ENCODE data around the gene ZFPL1. TPM values are rescaled to one million over a fixed set of nuclear protein-coding genes. Genes with fewer than 3 reads are reported as not detected.

The ZFPL1 gene
- total and polyA plus RNA-seq, 9 of the 15 experiments (the other 6 are each of a cell fraction or from before 2014, with no cell fraction given) = 3.7 to 37.5 (median 22.7) TPM

DNA sequence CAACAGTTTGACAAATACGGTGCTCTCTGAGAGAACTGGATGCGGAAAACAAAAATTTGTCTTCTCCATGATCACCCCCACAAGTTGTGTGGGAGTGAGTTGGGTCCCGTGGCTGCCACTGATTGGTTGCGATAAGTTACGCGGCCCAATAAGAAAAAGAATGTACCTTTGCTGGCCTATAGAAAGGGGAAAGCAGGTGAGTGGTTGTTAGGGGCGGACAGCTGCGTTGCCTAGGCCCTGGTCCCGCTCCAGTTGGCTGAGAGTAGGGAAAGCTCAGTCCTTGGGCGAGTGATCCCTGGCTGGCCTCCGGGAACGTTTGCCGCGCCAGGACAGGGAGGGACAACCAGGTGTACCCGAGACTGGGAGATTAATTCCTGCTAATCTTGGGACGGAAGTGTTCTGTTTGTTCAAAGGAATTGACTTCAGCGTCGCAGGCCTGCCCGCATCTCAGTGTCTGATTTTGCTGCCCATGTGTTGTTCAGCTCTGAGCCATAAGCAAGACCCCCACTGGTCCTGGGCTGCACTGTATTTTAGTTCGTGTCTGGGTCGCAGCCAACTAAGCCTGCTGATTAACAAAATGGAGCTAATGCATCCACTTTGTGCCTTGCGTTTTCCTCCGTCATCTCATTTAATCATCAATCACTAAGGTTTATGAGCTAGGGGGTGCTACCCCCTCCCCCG, 51.1 kb downstream of the ZFPL1 start (continued):
- no peak for TF ChIP-seq SMARCB1 (IDR thresholded peaks at IDR 0.05; ENCODE audit: insufficient read length, low read depth)
- TF ChIP-seq KLF13 (tag; IDR thresholded peaks at IDR 0.05; ENCODE audit: borderline replicate concordance, low read depth) = no peak
- no peak for TF ChIP-seq OTX1 (CRISPR knock-in tag; IDR thresholded peaks at IDR 0.05)
- peak; percentile 94 for TF ChIP-seq MXI1 (IDR thresholded peaks at IDR 0.05; ENCODE audit: low read depth, low read length)
- TF ChIP-seq, protein P1, sequence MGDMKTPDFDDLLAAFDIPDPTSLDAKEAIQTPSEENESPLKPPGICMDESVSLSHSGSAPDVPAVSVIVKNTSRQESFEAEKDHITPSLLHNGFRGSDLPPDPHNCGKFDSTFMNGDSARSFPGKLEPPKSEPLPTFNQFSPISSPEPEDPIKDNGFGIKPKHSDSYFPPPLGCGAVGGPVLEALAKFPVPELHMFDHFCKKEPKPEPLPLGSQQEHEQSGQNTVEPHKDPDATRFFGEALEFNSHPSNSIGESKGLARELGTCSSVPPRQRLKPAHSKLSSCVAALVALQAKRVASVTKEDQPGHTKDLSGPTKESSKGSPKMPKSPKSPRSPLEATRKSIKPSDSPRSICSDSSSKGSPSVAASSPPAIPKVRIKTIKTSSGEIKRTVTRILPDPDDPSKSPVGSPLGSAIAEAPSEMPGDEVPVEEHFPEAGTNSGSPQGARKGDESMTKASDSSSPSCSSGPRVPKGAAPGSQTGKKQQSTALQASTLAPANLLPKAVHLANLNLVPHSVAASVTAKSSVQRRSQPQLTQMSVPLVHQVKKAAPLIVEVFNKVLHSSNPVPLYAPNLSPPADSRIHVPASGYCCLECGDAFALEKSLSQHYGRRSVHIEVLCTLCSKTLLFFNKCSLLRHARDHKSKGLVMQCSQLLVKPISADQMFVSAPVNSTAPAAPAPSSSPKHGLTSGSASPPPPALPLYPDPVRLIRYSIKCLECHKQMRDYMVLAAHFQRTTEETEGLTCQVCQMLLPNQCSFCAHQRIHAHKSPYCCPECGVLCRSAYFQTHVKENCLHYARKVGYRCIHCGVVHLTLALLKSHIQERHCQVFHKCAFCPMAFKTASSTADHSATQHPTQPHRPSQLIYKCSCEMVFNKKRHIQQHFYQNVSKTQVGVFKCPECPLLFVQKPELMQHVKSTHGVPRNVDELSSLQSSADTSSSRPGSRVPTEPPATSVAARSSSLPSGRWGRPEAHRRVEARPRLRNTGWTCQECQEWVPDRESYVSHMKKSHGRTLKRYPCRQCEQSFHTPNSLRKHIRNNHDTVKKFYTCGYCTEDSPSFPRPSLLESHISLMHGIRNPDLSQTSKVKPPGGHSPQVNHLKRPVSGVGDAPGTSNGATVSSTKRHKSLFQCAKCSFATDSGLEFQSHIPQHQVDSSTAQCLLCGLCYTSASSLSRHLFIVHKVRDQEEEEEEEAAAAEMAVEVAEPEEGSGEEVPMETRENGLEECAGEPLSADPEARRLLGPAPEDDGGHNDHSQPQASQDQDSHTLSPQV (IDR thresholded peaks at IDR 0.05) = peak; percentile 75; the same call in 1 of the 2 replicates
- TF ChIP-seq, protein P2, sequence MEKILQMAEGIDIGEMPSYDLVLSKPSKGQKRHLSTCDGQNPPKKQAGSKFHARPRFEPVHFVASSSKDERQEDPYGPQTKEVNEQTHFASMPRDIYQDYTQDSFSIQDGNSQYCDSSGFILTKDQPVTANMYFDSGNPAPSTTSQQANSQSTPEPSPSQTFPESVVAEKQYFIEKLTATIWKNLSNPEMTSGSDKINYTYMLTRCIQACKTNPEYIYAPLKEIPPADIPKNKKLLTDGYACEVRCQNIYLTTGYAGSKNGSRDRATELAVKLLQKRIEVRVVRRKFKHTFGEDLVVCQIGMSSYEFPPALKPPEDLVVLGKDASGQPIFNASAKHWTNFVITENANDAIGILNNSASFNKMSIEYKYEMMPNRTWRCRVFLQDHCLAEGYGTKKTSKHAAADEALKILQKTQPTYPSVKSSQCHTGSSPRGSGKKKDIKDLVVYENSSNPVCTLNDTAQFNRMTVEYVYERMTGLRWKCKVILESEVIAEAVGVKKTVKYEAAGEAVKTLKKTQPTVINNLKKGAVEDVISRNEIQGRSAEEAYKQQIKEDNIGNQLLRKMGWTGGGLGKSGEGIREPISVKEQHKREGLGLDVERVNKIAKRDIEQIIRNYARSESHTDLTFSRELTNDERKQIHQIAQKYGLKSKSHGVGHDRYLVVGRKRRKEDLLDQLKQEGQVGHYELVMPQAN (IDR thresholded peaks at IDR 0.05; ENCODE audit: borderline replicate concordance) = peak; percentile 50; the same call in 1 of the 2 replicates
- TF ChIP-seq, protein P3, sequence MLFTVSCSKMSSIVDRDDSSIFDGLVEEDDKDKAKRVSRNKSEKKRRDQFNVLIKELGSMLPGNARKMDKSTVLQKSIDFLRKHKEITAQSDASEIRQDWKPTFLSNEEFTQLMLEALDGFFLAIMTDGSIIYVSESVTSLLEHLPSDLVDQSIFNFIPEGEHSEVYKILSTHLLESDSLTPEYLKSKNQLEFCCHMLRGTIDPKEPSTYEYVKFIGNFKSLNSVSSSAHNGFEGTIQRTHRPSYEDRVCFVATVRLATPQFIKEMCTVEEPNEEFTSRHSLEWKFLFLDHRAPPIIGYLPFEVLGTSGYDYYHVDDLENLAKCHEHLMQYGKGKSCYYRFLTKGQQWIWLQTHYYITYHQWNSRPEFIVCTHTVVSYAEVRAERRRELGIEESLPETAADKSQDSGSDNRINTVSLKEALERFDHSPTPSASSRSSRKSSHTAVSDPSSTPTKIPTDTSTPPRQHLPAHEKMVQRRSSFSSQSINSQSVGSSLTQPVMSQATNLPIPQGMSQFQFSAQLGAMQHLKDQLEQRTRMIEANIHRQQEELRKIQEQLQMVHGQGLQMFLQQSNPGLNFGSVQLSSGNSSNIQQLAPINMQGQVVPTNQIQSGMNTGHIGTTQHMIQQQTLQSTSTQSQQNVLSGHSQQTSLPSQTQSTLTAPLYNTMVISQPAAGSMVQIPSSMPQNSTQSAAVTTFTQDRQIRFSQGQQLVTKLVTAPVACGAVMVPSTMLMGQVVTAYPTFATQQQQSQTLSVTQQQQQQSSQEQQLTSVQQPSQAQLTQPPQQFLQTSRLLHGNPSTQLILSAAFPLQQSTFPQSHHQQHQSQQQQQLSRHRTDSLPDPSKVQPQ (CRISPR knock-in tag; IDR thresholded peaks at IDR 0.05; ENCODE audit: borderline replicate concordance) = no peak
- TF ChIP-seq, protein P4, sequence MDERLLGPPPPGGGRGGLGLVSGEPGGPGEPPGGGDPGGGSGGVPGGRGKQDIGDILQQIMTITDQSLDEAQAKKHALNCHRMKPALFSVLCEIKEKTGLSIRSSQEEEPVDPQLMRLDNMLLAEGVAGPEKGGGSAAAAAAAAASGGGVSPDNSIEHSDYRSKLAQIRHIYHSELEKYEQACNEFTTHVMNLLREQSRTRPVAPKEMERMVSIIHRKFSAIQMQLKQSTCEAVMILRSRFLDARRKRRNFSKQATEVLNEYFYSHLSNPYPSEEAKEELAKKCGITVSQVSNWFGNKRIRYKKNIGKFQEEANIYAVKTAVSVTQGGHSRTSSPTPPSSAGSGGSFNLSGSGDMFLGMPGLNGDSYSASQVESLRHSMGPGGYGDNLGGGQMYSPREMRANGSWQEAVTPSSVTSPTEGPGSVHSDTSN (CRISPR knock-in tag; IDR thresholded peaks at IDR 0.05; ENCODE audit: low read depth) = no peak
- TF ChIP-seq, protein P4 (tag; conservative IDR thresholded peaks at IDR 0.05; ENCODE audit: low read depth) = no peak; the same call in 1 of the 2 replicates
- TF ChIP-seq, protein P5, sequence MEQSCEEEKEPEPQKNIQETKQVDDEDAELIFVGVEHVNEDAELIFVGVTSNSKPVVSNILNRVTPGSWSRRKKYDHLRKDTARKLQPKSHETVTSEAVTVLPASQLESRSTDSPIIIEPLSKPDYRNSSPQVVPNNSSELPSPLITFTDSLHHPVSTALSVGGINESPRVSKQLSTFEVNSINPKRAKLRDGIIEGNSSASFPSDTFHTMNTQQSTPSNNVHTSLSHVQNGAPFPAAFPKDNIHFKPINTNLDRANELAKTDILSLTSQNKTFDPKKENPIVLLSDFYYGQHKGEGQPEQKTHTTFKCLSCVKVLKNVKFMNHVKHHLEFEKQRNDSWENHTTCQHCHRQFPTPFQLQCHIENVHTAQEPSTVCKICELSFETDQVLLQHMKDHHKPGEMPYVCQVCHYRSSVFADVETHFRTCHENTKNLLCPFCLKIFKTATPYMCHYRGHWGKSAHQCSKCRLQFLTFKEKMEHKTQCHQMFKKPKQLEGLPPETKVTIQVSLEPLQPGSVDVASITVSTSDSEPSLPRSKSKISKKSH (CRISPR knock-in tag; IDR thresholded peaks at IDR 0.05) = no peak
- TF ChIP-seq POLR2B (IDR thresholded peaks at IDR 0.05; ENCODE audit: low read depth, partially characterized antibody) = peak; percentile 61
- no peak for TF ChIP-seq HDAC6 (IDR thresholded peaks at IDR 0.05; ENCODE audit: low read depth, low read length)
- TF ChIP-seq SP2 (IDR thresholded peaks at IDR 0.05; ENCODE audit: extremely low read depth, low read depth, low read length, poor library complexity, severe bottlenecking) = peak; percentile 72

All from K562 (cell line).